Small intestine (tissue), 7 donors: ENCODE results near the gene GRPEL2. TPM values are rescaled to one million over a fixed set of nuclear protein-coding genes. Genes with fewer than 3 reads are reported as not detected.

Experiments used
- DNase-seq, 2 donors: peaks; one replicate each; pipeline versions ENCODE4 v3.0.0 to v3.0.0-alpha.2; 2013
- FAIRE-seq: peaks from 2 replicates; lab custom pipeline; 2012; peaks lifted over from hg19 to GRCh38; lab: Jason Lieb, UNC
- H3K27ac ChIP-seq, 3 donors: one replicate each; pipeline ENCODE4 v1.5.1; 2013; ENCODE audit warnings: low read length in 2 of 3, mild to moderate bottlenecking in 2 of 3, control low read depth in 1 of 3, inconsistent platforms in 1 of 3, low read depth in 1 of 3, moderate library complexity in 1 of 3
- H3K27me3 ChIP-seq, 3 donors: one replicate each; pipeline ENCODE4 v1.6.1; 2013; ENCODE audit warnings: low read length in 3 of 3, inconsistent platforms in 1 of 3; ENCODE audit not compliant: control insufficient read depth in 3 of 3, insufficient read depth in 3 of 3
- H3K36me3 ChIP-seq, 3 donors: one replicate each; pipeline ENCODE4 v1.6.1; 2013; ENCODE audit warnings: low read length in 3 of 3, inconsistent platforms in 1 of 3, low read depth in 1 of 3, mild to moderate bottlenecking in 1 of 3, moderate library complexity in 1 of 3; ENCODE audit not compliant: control insufficient read depth in 3 of 3, insufficient read depth in 2 of 3
- H3K4me1 ChIP-seq, 3 donors: one replicate each; pipeline ENCODE4 v1.6.1; 2013; ENCODE audit warnings: low read length in 2 of 3, inconsistent platforms in 1 of 3, low read depth in 1 of 3, mild to moderate bottlenecking in 1 of 3, moderate library complexity in 1 of 3; ENCODE audit not compliant: control insufficient read depth in 3 of 3, insufficient read depth in 2 of 3
- H3K4me3 ChIP-seq, 3 donors: one replicate each; pipeline ENCODE4 v1.5.1; 2013; ENCODE audit warnings: low read length in 3 of 3, control low read depth in 1 of 3, inconsistent platforms in 1 of 3, low read depth in 1 of 3, mild to moderate bottlenecking in 1 of 3, moderate library complexity in 1 of 3
- H3K9me3 ChIP-seq, 2 donors: one replicate each; pipeline ENCODE4 v1.6.1; 2013; ENCODE audit warnings: low read depth in 1 of 2, low read length in 1 of 2; ENCODE audit not compliant: control insufficient read depth in 2 of 2, insufficient read depth in 1 of 2
- WGBS, 3 donors: extraction: QIAGEN DNeasy Blood & Tissue Kit; methylation state at CpG; one replicate each; pipeline ENCODE4 v1.1.7; 2013; 5-methylcytosine and 5-hydroxymethylcytosine counted together
- polyA plus RNA-seq, 4 donors: library from polyadenylated mRNA; stranded (reverse) in 3 of 4; unstranded in 1 of 4; fragments of 200-250 nt in 3 of 4; fragments of 120-200 nt in 1 of 4; gene quantifications; one replicate each; pipeline versions ENCODE4 v1.2.1 to v1.2.3, GENCODE V29; 2013
- donor health status: healthy with polysubstance abuse.
- donor health status: control.
- donor health status: control.
- donor health status: Bipolar disorder and iron deficiency.
- donor health status: healthy.

Gene GRPEL2
- polyA plus RNA-seq, 4 donors: 2.9 to 16.3 (median 8.7) TPM

DNA sequence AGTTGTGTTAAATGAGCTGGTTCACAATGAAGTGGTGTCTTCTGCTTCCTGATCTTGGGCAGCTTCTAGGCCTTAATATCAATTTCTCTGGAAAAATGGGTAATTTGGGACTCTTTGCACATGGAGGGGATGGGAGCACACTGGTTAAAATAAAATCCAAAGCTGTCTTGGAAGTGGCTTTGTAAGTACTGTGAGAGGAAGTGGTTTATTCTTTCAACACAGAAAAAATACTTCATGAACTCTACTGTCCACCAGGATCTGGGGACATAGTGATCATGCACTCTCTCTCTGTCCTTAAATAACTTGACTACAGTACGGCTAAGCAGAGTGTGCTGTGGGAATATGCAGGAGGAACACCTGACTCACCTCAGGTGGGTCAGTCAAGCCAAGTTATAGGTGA, 15.0 kb downstream of the GRPEL2 start:
- Histone ChIP-seq H3K27ac (no peak overlapping the region), H3K27me3 (no peaks in the 10 kb centered on the region), H3K36me3 (peaks cover 0 to 9% (median 0%) of the 10 kb centered on the region in 3 donors), H3K9me3 (no peaks in the 10 kb centered on the region), H3K4me3 (no peak overlapping the region), H3K4me1 (peaks cover 0 to 12% (median 0%) of the 10 kb centered on the region in 3 donors)
- DNase-seq: no peak
- whole genome bisulfite sequencing, 3 donors: 74 to 92% (median 83%) methylated on average over 1 of the region's 1 CpG
- no peak for FAIRE-seq

DNA sequence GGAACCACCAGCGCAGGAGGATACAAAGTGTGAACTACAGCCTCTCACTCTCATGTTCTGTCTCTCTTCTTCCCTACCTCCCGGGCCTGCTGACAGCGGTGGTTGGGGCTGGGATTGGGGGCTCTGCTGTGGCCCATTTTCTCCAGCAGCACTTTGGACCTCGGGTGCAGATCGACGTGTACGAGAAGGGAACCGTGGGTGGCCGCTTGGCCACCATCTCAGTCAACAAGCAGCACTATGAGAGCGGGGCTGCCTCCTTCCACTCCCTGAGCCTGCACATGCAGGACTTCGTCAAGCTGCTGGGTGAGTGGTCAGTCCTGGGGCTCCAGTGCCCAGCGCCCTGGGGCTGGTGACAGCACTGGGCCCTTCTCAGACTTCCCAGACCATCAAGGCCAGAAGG, 17.2 kb downstream of the GRPEL2 start:
- Histone ChIP-seq H3K27ac (no peak overlapping the region), H3K4me3 (no peak overlapping the region), H3K9me3 (no peaks in the 10 kb centered on the region), H3K27me3 (no peaks in the 10 kb centered on the region), H3K36me3 (peaks cover 0 to 15% (median 0%) of the 10 kb centered on the region in 3 donors), H3K4me1 (peaks cover 0 to 28% (median 0%) of the 10 kb centered on the region in 3 donors)
- DNase-seq: no peak
- 90 to 93% (median 93%) methylated on average over 12 of the region's 12 CpGs for WGBS, 3 donors
- no peak for FAIRE-seq

DNA sequence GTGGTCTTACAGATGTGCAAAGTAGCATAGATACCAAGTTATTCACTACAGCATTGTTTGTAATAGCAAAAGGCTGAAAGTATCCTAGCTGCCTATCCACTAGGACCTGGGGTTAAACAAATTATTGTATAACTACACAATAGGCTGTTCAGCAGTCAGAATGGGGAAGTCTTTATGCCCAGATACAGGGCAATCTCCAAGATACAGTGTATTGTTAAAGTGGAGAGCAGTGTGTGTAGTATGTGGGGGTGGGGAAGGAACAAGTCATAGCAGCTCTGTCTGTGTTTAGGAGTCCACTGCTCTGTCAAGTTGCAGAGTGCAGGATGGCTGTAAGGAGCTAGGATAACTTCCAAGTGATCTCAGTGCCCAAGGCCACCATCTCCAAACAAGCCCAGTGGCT, 18.1 kb downstream of the GRPEL2 start:
- DNase-seq: no peak
- no peak for FAIRE-seq
- Histone ChIP-seq H3K27me3 (no peaks in the 10 kb centered on the region), H3K9me3 (no peaks in the 10 kb centered on the region), H3K4me1 (peaks cover 0 to 30% (median 0%) of the 10 kb centered on the region in 3 donors), H3K36me3 (peaks cover 0 to 21% (median 0%) of the 10 kb centered on the region in 3 donors), H3K4me3 (no peak overlapping the region), H3K27ac (no peak overlapping the region)

DNA sequence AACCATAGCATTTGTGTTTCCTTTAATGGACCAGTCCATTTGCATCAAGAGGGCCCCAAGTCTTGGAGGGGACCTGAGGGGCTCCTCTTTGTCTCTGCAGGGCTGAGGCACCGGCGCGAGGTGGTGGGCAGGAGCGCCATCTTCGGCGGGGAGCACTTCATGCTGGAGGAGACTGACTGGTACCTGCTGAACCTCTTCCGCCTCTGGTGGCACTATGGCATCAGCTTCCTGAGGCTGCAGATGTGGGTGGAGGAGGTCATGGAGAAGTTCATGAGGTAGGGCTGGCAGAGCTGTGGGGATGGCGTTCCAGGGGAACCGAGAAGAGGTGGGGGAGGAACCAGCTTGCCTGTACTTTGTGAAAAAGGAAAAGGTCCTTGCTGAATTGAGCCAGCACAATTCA, 18.6 kb downstream of the GRPEL2 start:
- Histone ChIP-seq H3K36me3 (peaks cover 0 to 24% (median 0%) of the 10 kb centered on the region in 3 donors), H3K4me3 (no peak overlapping the region), H3K27ac (no peak overlapping the region), H3K9me3 (no peaks in the 10 kb centered on the region), H3K27me3 (no peaks in the 10 kb centered on the region), H3K4me1 (peaks cover 0 to 24% (median 0%) of the 10 kb centered on the region in 3 donors)
- WGBS, 3 donors: 93 to 96% (median 96%) methylated on average over 9 of the region's 9 CpGs
- no peak for FAIRE-seq
- DNase-seq: no peak

DNA sequence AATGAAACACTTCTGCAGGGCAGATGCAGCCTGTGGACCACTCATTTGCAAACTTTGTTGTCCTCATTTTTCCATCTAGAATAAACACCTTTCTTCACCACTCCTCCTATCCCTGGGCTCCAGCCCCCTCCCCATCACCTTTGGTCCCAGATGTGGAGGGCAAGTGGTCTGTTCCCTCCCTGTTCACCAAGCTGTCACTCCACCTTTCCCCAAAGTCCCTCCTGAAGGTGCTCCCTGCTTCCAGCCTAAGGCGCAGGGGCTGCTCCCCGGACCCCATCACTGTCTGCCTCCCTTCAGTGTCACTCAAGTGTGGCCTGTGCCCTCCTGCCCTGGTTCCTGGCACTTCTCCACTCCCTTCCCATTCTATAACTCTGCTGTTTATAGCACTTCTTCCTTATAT, 19.4 kb downstream of the GRPEL2 start:
- Histone ChIP-seq H3K27me3 (no peaks in the 10 kb centered on the region), H3K36me3 (peaks cover 0 to 26% (median 0%) of the 10 kb centered on the region in 3 donors), H3K27ac (no peak overlapping the region), H3K4me3 (no peak overlapping the region), H3K9me3 (no peaks in the 10 kb centered on the region), H3K4me1 (peaks cover 0 to 22% (median 0%) of the 10 kb centered on the region in 3 donors)
- FAIRE-seq (no peak), DNase-seq (no peak)
- WGBS, 3 donors: 95 to 100% (median 97%) methylated on average over 2 of the region's 2 CpGs

DNA sequence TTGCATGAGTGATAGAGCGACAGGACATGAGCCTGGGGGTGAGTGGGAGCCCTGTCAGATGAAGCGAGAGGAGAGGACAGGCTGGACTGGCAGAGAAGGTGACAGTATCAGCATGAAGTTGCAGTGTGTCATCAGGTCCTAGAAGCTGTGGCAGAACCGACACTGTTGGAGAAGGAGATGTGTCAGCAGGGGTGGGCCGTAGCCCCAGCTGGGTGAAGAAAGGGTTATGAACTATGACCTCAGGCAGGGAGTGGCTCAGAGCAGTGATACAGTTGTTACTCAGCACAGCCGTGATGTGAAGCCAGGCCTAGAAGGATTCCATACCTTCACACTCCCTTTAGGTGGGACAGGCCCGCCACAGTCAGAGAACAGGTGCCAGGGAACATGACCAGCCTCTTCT, 20.1 kb downstream of the GRPEL2 start:
- FAIRE-seq (no peak), DNase-seq (no peak)
- no peak overlapping the region for H3K27ac ChIP-seq
- no peaks in the 10 kb centered on the region for H3K9me3 ChIP-seq
- H3K27me3 ChIP-seq: no peaks in the 10 kb centered on the region
- WGBS, 3 donors: 73 to 85% (median 75%) methylated on average over 6 of the region's 6 CpGs
- H3K4me3 ChIP-seq: no peak overlapping the region
- H3K36me3 ChIP-seq: peaks cover 0 to 26% (median 0%) of the 10 kb centered on the region in 3 donors
- peaks cover 0 to 22% (median 0%) of the 10 kb centered on the region in 3 donors for H3K4me1 ChIP-seq

DNA sequence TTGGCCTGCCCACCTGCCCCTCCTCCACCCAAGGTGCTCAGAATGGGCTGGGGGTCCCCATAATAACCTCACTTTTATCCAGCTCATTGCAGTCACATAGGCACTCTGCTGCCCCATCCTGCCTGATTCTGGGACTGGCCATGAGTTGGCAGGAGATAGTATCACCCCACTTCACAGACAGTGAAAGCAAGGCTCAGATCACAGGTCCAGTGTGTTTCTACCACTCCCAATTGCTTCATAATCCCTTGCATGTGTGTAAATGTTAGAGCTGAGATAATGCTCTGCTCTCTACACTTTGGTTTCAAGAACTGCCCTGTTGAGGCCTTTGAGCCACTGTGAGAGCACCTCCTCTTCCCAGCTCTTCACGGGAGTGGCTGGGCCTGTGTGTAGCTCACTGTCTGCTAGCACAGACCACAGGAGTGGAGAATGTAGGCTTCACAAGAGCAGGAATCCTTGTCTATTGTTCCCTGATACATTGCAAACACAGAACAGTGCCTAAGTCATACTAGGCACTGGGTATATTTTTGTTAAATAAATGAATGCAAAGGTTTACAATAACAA, 20.9 kb downstream of the GRPEL2 start:
- peak overlapping the region in 1 of 3 donors; percentile 29 for H3K27ac ChIP-seq
- DNase-seq (peak in 1 of 2 donors; percentile 39), FAIRE-seq (no peak)
- H3K36me3 ChIP-seq: peaks cover 0 to 26% (median 0%) of the 10 kb centered on the region in 3 donors
- peaks cover 0 to 22% (median 0%) of the 10 kb centered on the region in 3 donors for H3K4me1 ChIP-seq
- no peaks in the 10 kb centered on the region for H3K27me3 ChIP-seq
- WGBS, 3 donors: 63 to 82% (median 70%) methylated on average over 1 of the region's 1 CpG
- H3K9me3 ChIP-seq: no peaks in the 10 kb centered on the region
- H3K4me3 ChIP-seq: no peak overlapping the region

DNA sequence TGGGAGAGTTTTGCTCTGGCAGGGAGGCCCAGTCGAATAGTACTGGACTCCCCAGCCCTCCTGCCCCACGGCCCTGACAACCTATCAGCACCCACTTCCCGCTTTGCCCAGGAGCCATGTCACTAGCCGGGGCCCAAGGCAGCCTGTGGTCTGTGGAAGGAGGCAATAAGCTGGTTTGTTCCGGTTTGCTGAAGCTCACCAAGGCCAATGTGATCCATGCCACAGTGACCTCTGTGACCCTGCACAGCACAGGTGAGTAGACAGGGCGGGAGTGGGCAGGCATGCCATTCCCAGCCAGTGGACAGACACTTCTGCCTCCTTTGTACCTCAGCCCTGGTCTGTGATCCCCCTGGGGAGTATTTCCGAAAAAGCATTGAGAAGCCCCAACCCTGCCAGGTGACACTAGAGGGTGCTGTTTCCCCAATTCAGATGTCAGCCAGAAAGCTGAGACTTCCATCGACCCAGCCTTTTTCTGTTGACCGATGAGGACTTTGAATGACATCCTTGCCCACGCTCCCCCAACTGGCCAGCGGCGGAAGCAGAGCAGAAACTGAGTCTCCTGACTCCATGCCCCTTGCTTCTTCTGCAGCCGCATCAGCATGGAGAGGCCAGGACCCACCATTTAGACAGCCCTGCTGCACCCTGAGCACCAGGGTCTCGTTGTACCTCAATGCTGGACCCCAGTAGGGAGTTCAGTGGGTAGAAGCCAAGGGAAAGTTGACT, 22.1 kb downstream of the GRPEL2 start:
- no peak for FAIRE-seq
- Histone ChIP-seq H3K27me3 (no peaks in the 10 kb centered on the region), H3K4me1 (peaks cover 0 to 22% (median 0%) of the 10 kb centered on the region in 3 donors), H3K9me3 (no peaks in the 10 kb centered on the region), H3K4me3 (no peak overlapping the region), H3K36me3 (peaks cover 0 to 26% (median 0%) of the 10 kb centered on the region in 3 donors), H3K27ac (no peak overlapping the region)
- DNase-seq: peak; percentile 62 to 77
- 40 to 48% (median 43%) methylated on average over 14 of the region's 14 CpGs for WGBS, 3 donors
